NCI-H748 (cell line): ENCODE data around the gene LGALS7.
"Not testable (repeated sequence)": the region's sequence is repeated elsewhere in the genome, so short reads cannot be mapped to it uniquely, and the experiment has no call there.

ENCODE experiments used
- DNase-seq: peaks from one replicate; lab custom pipeline; 2025; ENCODE audit not compliant: unreplicated experiment; lab: John Stamatoyannopoulos, UW

The LGALS7 gene

DNA sequence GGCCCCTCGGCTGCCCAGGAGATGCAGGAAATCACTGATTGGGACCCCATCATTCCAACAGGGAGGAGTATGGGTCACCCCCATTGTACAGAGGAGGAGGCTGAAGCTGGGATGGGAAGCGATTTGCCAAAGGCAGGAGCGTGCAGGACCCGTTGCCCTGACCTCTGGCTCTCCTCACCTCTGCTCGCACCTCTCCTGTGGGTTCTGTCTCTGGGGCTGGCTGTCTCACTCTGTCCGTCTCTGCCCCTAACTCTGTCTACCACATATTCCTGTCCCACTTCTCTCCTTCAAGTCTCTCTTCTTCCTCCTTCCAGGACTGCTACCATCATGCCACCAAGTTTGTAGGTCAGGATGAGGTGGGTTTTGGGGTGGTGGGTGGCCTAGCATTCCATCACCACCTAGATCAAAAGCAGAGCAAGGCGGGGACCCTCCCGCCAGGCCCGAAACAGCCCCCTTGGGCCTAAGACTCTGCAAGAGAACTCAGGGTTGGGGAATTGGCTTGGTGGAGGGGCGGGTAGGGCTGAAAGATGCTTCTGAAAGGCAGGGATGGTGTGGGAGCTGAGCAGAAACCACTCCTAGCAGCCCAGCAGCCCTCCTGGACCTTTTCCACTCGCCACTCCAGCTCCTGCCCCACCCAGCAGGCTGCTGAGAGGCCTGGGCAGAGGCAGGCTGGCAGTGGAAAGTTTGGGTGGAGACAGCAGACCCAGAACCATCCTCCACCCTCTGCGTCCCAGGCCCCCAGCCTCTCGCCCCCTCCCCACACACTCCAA lies 1.0 kb upstream of the LGALS7 start:
- DNase-seq = no peak

DNA sequence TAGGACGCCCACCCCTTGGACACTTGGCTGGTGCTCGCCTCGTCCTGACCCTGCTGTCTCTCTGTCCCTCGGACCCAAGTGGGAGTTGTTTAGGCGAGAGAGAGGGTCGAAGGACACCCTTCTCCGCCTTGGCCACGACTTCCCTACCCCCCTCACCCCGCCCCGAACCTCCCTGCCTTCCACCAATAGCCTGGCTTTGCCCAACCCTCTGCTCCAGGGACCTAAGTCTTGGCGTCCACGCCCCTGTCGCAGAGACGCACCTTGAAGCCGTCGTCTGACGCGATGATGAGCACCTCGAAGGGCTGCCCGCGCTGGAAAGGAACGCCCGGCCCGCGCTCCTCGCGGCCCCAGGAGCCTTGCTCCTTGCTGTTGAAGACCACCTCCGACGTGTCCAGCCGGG lies 1.7 kb downstream of the LGALS7 start:
- not testable (repeated sequence) for DNase-seq

DNA sequence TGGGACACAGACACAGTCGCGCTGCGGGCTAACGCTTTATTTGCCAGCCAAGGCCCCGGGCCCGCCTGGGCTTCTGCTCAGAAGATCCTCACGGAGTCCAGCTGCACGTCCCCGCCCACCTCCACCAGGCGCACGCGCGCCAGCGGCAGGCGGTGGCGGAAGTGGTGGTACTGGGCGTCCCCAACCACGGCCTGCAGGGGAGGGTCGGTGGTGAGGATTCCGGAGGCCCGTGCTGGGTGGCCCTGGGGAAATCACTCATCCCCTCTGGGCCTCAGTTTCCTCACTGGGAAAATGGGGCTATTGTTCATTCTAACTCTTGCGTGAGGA lies 2.4 kb downstream of the LGALS7 start:
- DNase-seq = not testable (repeated sequence)

DNA sequence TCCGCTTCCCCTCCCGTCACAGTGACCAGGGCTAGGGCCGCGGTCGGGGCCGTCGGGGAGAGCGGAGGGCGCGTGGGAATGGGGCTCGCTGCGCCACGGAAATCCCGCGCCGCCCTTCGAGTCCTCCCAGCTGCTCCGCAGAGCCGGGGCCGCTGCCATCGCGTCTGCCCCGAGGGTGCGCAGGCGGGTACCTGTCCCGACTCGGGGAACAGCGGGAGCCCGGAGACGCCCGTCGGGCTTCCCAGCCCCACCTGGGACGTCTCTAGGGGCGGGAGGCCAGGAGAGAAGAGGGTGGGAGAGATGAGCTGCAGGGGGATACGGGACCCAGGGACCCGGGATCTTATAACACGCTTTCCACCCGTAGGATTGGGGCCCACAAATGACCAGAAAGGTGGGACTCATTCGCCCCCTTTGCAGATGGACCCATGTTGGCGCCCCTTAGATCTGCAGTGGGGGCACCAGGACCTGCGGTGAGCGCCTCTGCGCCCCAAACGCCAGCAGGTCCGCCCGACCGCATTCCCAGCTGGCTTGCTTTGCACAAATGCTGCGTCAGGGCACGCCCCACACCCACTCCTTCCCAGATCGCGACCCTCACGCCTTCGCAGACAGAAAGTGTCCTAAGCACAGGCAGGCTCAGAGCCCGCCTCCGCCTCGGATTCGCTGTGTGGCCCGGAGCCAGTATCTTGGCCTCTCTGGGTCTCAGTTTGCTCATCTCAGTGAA lies 2.9 kb downstream of the LGALS7 start:
- DNase-seq = not testable (repeated sequence)

DNA sequence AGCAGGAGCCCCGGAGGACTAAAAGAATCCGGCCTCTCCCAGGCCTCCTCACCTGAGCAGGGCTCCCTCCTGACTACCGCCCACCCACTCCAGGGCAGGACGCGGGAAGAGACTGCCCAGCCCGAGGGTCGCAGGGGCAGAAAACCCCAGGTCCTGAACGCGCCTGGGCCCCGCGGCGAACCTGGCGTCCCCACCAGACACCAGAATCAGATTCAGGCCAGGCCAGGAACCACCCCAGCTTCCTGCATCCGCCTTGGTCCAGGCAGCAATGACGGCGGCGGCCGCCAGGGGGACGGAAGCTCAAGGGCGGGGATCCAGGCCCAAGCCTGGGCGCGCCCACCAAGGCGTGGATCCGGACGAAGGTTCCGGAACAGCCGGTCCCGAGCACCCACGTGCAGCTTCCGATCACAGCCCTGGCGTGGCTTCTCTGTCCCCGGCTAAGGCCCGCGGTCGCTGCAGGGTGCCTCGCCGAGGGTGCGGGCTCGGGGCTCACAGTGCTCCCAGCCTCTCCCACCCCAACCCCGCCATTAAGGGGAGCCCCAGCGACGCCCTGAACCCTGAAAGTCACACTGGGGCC lies 3.6 kb downstream of the LGALS7 start:
- peak; percentile 35 for DNase-seq

DNA sequence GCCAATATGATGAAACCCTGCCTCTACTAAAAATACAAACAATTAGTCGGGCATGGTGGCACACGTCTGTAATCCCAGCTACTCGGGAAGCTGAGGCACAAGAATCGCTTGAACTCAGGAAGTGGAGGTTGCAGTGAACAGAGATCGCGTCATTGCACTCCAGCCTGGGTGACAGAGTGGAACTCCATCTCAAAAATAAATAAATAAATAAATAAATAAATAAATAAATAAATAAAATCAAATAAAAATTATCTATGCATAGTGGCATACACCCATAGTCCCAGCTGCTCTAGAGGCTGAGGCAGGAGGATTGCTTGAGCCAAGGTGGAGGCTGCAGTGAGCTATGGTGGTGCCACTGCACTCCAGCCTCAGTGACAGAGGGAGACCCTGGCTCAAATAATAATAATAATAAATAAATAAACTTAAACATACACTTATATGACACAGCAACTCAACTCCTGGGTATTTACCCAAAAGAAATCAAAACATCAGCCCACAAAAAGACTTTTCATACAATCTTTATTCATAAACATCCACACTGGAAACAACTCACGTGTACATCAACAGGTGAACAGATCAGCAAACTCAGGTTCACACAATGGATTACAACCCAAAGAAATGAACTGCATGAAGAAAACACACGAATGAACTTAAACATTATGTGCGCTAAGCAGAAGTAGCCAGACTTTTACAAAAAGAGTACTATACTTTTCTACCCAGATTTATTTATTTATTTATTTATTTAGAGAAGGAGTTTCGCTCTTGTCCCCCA lies 6.9 kb downstream of the LGALS7 start:
- no peak for DNase-seq

DNA sequence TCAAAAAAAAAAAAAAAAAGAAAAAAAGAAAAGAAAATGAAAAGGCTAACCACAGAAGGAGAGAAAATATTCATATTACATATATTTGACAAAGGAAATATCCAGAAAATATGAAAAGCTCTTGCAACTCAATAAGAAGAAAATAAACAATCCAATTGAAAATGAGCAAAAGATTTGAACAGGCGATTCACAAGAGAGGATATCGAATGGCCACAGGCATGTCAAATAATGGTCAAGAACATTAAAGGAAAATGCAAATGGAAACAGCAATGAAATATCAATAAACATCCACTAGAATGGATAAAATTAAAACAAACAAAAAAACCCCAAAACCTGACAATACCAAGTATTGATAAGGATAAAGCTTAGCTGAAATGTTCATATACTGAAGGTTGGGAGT lies 8.1 kb downstream of the LGALS7 start:
- DNase-seq = no peak

DNA sequence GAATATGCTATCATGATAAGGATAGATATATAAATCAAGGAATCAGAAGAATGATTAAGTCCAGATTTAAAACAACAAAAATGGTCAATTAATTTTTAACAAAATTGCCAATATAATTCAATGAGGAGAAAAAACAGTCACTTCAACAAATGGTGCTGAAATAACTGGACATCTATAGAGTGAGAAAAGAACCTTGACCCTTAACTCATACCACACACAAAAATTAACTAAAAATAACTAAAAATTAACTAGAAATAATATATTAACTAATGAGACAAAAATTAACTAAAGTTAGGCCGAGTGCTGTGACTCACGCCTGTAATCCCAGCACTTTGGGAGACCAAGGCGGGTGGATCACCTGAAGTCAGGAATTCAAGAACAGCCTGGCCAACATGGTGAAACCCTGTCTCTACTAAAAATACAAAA lies 9.5 kb downstream of the LGALS7 start:
- no peak for DNase-seq

DNA sequence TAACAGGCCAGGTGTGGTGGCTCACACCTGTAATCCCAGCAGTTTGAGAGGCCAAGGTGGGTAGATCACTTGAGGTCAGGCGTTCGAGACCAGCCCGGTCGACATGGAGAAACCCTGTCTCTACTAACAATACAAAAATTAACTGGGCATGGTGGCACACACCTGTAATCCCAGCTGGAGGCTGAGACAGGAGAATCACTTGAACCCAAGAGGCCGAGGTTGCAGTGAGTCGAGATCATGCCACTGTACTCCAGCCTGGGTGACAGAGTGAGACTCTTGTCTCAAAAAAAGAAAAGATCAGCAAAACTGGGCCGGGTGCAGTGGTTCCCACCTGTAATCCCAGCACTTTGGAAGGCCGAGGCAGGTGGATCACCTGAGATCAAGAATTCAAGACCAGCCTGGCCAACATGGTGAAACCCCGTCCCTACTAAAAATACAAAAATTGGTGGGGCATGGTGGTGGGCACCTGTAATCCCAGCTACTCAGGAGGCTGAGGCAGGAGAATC lies 11.4 kb downstream of the LGALS7 start:
- DNase-seq = not testable (repeated sequence)

DNA sequence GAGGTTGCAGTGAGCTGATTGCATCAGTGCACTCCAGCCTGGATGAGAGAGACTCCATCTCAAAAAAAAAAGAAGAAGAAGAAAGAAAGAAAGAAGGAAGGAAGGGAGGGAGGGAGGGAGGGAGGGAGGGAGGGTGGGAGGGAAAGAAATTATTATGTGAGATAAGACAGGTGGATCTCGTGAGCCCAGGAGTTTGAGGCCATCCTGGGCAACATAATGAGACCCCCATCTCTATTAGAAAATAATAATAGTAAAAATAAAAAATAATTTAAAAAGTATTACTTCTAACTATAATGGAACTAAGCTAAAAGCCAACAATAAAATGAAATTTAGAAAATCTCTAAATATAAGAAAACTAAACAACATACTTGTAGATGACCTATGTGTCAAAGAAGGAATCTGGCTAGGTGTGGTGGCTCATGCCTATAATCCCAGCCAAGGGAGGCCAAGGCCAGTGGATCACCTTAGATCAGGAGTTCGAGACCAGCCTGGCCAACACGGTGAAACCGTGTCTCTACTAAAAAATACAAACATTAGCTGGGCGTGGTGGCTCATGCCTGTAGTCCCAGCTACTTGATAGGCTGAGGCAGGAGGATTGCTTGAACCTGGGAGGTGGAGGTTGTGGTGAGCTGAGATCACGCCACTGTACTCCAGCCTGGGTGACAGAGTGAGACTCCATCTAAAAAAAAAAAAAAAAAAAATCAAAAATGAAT lies 12.4 kb downstream of the LGALS7 start:
- DNase-seq = not testable (repeated sequence)

DNA sequence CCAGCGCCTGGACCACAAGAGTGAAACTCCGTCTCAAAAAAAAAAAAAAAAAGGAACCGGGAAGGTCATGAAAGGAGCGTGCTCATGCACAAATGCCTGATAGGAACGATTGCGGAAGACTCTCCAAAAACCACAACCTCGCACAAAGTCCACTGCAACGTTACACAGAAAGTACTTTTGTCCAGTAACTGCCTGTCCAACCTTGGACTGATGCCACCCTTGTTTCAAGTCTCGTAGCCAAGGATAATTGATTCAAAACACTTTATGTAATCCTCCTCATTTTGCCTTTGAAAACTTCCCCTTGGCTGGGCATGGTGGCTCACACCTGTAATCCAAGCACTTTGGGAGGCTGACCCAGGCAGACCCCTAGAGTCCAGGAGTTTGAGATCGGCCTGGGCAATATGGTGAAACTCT lies 13.7 kb downstream of the LGALS7 start:
- DNase-seq = no peak

DNA sequence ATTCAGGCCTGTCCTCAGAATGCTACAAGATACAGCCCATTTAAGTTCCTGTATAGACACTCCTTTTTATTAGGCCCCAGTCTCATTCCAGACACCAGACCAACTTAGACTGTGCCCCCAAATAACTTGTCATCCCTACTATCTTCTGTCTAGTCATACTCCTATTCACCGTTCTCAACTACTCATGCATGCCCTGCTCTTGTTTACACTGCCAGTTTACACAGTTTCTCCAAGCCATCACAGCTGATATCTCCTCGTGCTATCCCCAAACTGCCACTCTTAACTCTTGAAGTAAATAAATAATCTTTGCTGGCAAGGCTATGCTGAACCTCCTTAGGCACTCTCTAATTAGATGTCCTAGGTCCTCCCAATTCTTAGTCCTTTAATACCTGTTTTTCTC lies 19.1 kb downstream of the LGALS7 start:
- not testable (repeated sequence) for DNase-seq

DNA sequence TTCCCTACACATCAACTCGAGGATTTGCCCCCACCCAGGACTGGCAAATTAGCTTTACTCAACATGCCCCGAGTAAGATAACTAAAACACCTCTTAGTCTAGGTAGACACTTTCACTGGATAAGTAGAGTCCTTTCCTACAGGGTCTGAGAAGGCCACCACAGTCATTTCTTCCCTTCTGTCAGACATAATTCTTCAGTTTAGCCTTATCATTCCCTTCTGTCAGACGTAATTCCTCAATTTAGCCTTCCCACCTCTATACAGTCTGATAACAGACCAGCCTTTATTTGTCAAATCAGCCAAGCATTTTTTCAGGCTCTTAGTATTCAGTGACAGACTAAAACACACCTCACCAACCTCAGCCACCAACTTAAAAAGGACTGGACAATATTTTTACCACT lies 19.5 kb downstream of the LGALS7 start:
- not testable (repeated sequence) for DNase-seq

DNA sequence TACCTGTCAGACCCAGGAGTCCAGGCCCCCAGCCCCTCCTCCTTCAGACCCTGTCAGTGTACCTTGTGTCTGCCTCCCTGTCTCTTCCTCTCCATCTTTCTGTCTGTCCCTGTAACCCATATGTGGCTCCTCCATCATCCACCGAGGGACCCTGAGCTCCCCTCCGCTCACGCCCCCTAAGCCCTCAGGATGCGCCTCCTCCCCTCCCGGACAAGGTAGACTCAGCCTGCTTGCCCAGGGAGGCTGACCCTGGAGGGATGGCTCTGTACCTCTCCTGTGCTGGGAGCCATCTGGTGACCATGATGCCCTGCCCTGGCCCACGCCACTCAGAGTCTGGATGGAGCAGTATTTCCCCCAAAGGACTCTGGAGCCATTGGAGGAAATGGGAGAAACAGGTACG lies 28.0 kb downstream of the LGALS7 start:
- no peak for DNase-seq

DNA sequence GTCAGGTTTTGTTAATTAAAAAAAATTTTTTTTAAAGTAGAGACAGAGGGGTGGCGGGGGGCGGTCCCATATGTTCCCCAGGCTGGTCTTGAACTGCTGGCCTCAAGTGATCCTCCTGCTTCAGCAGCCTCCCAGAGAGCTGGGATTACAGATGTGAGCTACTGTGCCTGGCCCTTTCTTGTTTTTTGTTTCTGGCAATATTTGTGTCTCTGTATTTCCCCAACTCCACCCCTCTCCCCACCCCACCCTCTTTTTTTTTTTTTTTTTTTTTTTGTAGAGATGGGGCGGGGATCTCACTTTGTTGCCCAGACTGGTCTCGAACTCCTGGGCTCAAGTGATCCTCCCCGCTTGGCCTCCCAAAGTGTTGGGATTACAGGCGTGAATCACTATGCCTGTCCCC lies 28.4 kb downstream of the LGALS7 start:
- DNase-seq = no peak

DNA sequence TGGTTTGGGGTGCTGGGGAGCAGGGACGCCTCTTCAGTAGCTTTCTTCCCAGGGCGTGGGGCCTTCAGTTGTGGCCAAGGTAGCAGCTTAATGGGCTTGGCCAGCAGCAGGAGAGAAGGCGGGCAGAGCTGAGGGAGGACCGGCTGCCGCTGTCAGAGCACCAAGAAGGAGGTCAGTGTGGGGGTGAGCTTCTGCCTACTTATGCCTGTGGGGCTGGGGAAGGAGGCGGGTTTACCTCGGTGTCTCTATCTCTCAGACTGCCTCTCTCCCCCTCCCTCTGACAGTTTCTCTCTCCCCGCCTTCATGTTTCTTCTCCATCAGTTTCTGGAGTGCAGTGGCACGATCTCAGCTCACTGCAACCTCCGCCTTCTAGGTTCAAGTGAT lies 29.0 kb downstream of the LGALS7 start, which contains the start of gene CAPN12:
TSS of gene CAPN12 (minus strand) at position 177 of the 384 bp plus-strand sequence. CDS start 309 bp downstream, outside the sequence.
- DNase-seq = no peak

DNA sequence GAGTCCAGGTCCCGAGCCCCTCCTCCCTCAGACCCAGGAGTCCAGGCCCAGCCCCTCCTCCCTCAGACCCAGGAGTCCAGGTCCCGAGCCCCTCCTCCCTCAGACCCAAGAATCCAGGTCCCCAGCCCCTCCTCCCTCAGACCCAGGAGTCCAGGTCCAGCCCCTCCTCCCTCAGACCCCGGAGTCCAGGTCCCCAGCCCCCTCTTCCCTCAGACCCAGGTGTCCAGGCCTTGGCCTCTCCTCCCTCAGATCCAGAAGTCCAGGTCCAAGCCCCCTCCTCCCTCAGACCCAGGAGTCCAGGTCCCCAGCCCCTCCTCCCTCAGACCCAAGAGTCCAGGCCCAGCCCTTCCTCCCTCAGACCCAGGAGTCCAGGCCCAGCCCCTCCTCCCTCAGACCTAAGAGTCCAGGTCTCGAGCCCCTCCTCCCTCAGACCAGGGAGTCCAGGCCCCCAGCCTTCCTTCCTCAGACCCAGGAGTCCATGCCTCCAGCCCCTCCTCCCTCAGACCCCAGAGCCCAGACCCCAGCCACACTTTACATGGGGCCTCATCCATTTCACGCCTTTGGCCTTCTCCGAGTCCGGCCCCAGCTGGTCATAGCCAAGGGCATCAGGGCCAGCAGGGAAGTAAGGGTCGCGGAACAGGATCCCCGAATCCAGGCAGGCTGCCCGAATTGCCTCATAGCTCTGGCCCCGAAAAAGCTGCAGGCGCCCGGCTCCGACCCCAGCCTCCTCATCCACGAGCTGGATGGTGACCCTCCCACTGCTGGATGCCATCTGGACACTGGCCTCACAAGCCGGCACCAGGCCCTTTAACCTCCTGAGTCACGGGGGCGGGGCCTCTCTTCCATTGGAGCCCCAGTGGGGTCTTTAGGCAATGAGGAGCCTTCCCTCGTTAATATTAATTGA lies 29.7 kb downstream of the LGALS7 start:
- no peak for DNase-seq

DNA sequence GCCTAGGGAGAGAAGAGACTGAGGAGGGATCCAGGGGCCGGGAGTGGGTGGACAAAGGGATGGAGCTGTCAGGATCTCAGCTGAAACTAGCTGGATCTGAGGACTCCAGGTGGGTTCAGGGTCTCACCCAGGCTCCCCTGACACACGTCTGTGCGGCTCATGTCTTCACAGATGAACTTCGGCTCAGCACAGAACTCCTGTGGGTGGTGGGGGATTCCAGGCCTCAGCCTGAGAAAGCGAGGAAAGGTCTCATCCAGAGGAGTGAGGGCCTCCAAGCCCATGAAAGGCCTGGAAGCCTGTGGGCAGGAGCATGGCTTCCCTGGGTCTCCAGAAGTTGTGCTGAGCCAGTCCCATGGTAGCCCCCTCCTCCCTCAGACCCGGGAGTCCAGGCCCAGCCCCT lies 30.4 kb downstream of the LGALS7 start:
- DNase-seq = no peak

DNA sequence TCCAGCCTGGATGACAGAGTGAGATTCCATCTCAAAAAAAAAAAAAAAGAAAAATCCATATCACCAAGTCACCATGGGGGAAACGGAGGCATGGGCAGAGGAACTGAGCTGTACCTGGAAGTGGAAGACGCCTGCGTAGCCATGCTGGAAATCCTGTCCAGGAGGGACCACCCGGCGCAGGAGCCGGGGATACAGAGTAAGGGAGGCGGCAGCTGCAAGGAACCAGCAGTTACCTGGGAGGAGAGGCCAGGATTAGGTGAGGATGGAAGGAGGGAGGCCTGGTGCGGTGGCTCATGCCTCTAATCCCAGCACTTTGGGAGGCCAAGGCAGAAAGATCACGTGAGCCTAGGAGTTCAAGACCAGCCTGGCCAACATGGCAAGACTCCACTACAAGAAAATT lies 31.0 kb downstream of the LGALS7 start:
- no peak for DNase-seq

DNA sequence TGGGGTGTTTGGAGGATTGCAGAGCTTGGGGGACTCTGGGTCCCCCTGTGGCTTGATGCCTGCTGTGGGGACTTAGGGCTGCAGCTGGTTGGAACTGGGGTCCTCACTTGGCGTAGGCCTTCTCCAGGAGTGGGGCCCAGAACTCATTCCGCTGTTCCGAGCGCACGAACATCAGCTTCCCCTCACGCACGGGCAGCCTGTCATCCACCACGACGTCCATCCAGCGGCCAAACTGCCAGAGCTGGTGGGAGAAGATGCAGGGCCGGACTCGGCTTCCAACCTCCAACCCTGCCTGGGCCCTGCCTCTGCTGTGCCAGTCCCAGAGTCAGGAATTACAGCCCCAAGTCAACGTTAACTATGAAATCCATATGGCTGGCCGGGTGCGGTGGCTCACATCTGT lies 31.6 kb downstream of the LGALS7 start:
- no peak for DNase-seq
